ENCODE results near the gene RAB26.

DNA sequence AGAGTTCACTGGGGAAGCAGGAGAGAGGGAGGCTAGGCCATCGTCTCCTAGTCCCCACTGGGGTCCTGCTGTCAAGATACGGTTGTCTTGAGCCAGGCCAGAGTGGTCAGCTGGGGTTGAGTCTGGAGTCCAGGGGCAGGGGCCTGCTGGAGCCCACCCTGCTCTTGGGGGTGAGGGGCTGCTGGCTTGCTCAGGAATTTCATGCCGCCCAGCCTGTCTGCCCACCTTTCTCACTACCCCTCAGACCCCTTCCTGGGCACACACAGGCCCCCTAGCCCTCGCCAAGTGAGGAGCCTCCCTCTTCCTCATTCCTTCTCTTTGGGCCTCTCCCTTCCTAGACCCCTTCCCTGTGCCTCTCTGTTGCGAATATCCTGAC lies 8.4 kb downstream of the RAB26 start:
- TF ChIP-seq POLR2A (IDR thresholded peaks at IDR 0.05) (no peak), POLR2AphosphoS5 (IDR thresholded peaks at IDR 0.05; ENCODE audit: insufficient read depth in 1 of 2, low read depth in 1 of 2) (no peak)
- TF ChIP-seq, protein P1, sequence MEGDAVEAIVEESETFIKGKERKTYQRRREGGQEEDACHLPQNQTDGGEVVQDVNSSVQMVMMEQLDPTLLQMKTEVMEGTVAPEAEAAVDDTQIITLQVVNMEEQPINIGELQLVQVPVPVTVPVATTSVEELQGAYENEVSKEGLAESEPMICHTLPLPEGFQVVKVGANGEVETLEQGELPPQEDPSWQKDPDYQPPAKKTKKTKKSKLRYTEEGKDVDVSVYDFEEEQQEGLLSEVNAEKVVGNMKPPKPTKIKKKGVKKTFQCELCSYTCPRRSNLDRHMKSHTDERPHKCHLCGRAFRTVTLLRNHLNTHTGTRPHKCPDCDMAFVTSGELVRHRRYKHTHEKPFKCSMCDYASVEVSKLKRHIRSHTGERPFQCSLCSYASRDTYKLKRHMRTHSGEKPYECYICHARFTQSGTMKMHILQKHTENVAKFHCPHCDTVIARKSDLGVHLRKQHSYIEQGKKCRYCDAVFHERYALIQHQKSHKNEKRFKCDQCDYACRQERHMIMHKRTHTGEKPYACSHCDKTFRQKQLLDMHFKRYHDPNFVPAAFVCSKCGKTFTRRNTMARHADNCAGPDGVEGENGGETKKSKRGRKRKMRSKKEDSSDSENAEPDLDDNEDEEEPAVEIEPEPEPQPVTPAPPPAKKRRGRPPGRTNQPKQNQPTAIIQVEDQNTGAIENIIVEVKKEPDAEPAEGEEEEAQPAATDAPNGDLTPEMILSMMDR (IDR thresholded peaks at IDR 0.05), result no peak

Data from vagina (tissue), 2 donors.